Prostate gland (tissue), 2 donors: ENCODE results near the gene EPN1.

Source experiments
- POLR2A ChIP-seq: fragments of 450-650 bp; IDR thresholded peaks from one replicate; pipeline ENCODE4 v1.6.1; 2016; ENCODE audit warnings: antibody characterized with exemption, mild to moderate bottlenecking
- TF ChIP-seq, protein P1 (sequence below), 4 experiments: fragments of 200-600 bp in 2 of 4; fragments of 450-650 bp in 2 of 4; sonication (generic) in 2 of 4; IDR thresholded peaks; 1 replicate in 3 of 4; 2 replicates in 1 of 4; pipeline ENCODE4 v1.5.1; 2016 to 2019; ENCODE audit warnings: antibody characterized with exemption in 4 of 4, mild to moderate bottlenecking in 2 of 4, moderate library complexity in 2 of 4

DNA sequence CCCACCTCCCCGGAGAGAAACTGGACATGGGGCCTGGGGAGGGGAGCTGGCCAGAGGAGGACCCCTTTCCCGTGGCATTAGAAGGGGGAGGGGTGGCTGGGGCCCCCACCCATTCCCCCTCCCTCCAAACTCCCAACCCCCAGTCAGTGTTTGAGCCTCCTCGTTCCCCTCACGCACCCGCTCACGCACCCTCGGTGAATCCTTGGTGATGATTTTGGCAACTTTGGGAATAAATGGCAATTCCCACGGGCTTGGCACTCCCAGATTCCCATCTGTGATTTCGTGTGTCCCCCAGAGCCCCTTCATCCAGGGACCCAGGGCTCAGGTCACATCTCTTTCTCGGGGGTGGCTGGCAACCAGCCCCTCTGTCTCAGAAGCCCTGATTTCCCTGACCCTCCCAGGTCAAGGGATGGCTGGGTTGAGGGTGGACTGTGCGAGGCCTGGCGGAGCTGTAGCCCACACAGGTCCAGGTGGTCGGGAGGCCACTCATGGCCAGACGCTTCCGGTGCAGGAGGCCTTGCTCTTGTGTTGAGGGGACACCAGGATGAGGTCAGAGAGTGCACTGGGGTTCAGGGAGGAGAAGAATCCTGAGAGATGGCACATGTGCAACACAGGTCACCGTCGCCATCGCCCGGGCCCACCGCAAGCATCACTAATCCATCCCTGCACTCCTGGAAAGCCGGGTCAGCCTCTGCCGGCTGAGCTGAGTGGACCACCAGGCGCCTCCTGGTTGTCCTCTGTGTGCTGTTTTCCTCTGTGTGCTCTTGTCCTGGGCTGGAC lies 20.7 kb downstream of the EPN1 start:
- TF ChIP-seq, protein P1, sequence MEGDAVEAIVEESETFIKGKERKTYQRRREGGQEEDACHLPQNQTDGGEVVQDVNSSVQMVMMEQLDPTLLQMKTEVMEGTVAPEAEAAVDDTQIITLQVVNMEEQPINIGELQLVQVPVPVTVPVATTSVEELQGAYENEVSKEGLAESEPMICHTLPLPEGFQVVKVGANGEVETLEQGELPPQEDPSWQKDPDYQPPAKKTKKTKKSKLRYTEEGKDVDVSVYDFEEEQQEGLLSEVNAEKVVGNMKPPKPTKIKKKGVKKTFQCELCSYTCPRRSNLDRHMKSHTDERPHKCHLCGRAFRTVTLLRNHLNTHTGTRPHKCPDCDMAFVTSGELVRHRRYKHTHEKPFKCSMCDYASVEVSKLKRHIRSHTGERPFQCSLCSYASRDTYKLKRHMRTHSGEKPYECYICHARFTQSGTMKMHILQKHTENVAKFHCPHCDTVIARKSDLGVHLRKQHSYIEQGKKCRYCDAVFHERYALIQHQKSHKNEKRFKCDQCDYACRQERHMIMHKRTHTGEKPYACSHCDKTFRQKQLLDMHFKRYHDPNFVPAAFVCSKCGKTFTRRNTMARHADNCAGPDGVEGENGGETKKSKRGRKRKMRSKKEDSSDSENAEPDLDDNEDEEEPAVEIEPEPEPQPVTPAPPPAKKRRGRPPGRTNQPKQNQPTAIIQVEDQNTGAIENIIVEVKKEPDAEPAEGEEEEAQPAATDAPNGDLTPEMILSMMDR (IDR thresholded peaks at IDR 0.05), result no peak
- no peak for TF ChIP-seq POLR2A
